Smooth muscle cell of the coronary artery (primary cell): ENCODE data around the gene TSACC. TPM values are rescaled to one million over a fixed set of nuclear protein-coding genes. Genes with fewer than 3 reads are reported as not detected.

Experiments used
- total RNA-seq: library from RNA; depleted of rRNA; stranded (reverse); fragments of >200 nt; gene quantifications from 2 replicates; pipeline ENCODE4 v1.2.3, GENCODE V29; 2014; ENCODE audit warnings: low replicate concordance

The TSACC gene
- total RNA-seq, result not detected in 2 replicates

GRCh38 chr1:156338180-156338976 is at the start of gene TSACC, which contains the start of gene CCT3:
TSS of gene TSACC (plus strand) at chr1:156338526. CDS start at chr1:156339758, 1,232 bp downstream.
TSS of gene CCT3 (minus strand) at chr1:156338292. CDS start at chr1:156338184, 108 bp downstream.

DNA sequence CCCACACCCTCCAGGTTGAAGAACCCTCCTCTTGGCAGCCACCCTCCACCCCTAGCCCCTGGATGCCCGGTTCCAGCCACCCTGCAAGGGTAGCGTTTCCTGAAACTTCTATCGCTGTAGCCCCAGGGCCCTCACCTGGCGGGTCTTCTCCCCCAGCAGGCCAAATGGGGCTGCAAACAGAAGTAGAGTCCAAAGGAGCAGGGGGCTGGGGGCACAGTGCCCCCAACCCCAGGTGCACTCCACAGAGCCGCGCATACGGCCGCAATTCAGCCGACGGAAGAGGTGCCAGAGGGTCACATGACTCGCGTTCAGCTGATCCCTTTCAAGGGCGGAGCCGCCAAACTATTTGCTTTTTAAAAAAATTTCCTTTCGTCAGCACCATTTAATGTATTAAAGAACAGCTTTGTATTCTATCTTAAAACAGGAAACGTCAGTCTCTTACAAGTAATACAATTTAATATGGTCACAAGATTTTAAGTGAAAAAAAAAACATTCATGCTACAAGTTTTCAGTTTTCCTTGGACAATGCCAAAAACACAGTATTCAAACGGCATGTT is 42.9 kb upstream of the TSACC start, which contains the start of gene GLMP:
Gene GLMP (minus strand): TSS at position 289 of the 557 bp plus-strand sequence. CDS start 34 bp downstream, at position 255.

DNA sequence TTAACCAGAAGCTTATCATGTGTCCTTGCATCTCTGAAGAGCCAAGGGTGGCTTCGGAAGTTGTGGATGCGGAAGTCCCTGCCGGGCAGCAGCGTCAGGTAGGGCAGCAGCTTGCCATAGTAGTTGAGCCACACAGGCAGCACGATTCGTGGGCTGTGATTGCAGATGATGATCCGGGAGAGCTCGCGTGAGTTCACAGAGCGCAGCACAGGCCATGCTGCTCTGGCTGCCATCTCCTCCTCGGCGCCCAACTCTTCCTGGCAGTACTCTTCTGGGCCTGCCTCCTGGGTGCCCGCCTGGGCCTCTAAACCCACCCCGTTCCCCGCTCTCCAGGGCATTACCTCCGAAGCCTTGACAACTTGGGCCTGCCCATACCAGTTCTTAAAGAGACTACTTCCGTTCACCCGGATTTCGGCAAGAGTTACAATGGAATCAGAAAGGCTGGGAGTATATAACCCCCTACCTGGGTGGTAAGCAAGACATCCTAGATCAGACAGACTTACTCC is 39.4 kb upstream of the TSACC start, which contains the start of gene VHLL:
Gene VHLL (minus strand): TSS at position 456 of the 506 bp plus-strand sequence. CDS start 118 bp downstream, at position 338.

GRCh38 chr1:156368889-156369684 is 30.8 kb downstream of the TSACC start, which contains the start of gene RHBG:
TSS of gene RHBG (plus strand) at chr1:156369211. CDS start at chr1:156369250, 39 bp downstream.

Other genes with a start within 250 kb of the TSACC start
- gene LMNA, start 223.8 kb upstream of the TSACC start, total RNA-seq, result 928 and 1,753 TPM in 2 replicates
- gene SEMA4A, start 184.9 kb upstream of the TSACC start, total RNA-seq, result 1.2 and 1.3 TPM in 2 replicates
- gene SLC25A44, start 144.4 kb upstream of the TSACC start, total RNA-seq, result 4.1 and 6.8 TPM in 2 replicates
- gene PMF1, start 125.5 kb upstream of the TSACC start, total RNA-seq, result 16.0 and 31.4 TPM in 2 replicates
- gene BGLAP, start 96.3 kb upstream of the TSACC start, total RNA-seq, result 0.23 TPM in 1 of 2 replicates, not detected in the other
- gene PAQR6, start 90.5 kb upstream of the TSACC start, total RNA-seq, result 0.12 and 0.23 TPM in 2 replicates
- gene SMG5, start 55.7 kb upstream of the TSACC start, total RNA-seq, result 28.3 and 35.6 TPM in 2 replicates
- 1.4 and 1.9 TPM in 2 replicates for gene TMEM79, start 54.2 kb upstream of the TSACC start, total RNA-seq
- gene GLMP, start 42.8 kb upstream of the TSACC start, total RNA-seq, result 50.2 and 68.2 TPM in 2 replicates
- 0.23 TPM in 2 replicates for gene VHLL, start 39.2 kb upstream of the TSACC start, total RNA-seq
- gene CCT3, start 234 bp upstream of the TSACC start, total RNA-seq, result 423 and 456 TPM in 2 replicates
- gene RHBG, start 30.7 kb downstream of the TSACC start, total RNA-seq, result not detected in 2 replicates
- gene MEF2D, start 162.2 kb downstream of the TSACC start, total RNA-seq, result 4.1 and 4.3 TPM in 2 replicates
- 0.47 and 4.9 TPM in 2 replicates for gene IQGAP3, start 234.0 kb downstream of the TSACC start, total RNA-seq
- not detected in 2 replicates for gene TTC24, start 241.2 kb downstream of the TSACC start, total RNA-seq